Natural killer cell (primary cell): ENCODE measurements around the gene PDGFRB. TPM values are rescaled to one million over a fixed set of nuclear protein-coding genes. Genes with fewer than 3 reads are reported as not detected.

ENCODE experiments used
- ATAC-seq, 3 donors: fragments of 150-1000 bp in 2 of 3; fragments of 200-7000 bp in 1 of 3; cut with Tn5 transposase; 1 replicate in 1 of 3; 2 replicates in 2 of 3; pipeline ENCODE4 v1.10.0; 2021; ENCODE audit warnings: mild to moderate bottlenecking in 2 of 3, moderate library complexity in 2 of 3
- DNase-seq, 2 donors: peaks; one replicate each; pipeline versions ENCODE4 v3.0.0 to v3.0.0-alpha.2; 2013 to 2021; ENCODE audit warnings: mixed read lengths in 1 of 2
- H3K27ac ChIP-seq: one replicate; pipeline ENCODE4 v1.5.1; 2013; ENCODE audit warnings: mild to moderate bottlenecking, low read length
- H3K27me3 ChIP-seq: one replicate; pipeline ENCODE4 v1.6.1; 2013; ENCODE audit warnings: low read length; ENCODE audit not compliant: control insufficient read depth, insufficient read depth
- H3K36me3 ChIP-seq: one replicate; pipeline ENCODE4 v1.6.1; 2013; ENCODE audit warnings: low read length; ENCODE audit not compliant: control insufficient read depth, insufficient read depth
- H3K4me1 ChIP-seq: one replicate; pipeline ENCODE4 v1.6.1; 2013; ENCODE audit warnings: low read length; ENCODE audit not compliant: control insufficient read depth, insufficient read depth
- H3K4me3 ChIP-seq: one replicate; pipeline ENCODE4 v1.5.1; 2013; ENCODE audit warnings: low read length
- H3K9me3 ChIP-seq: one replicate; pipeline ENCODE4 v1.6.1; 2013; ENCODE audit warnings: low read length; ENCODE audit not compliant: control insufficient read depth, insufficient read depth
- H3K27ac Mint-ChIP-seq, 2 donors: one replicate each; pipeline ENCODE4 v1.8.0; 2022; ENCODE audit warnings: mild to moderate bottlenecking in 2 of 2, mixed read lengths in 2 of 2, moderate library complexity in 1 of 2
- H3K27me3 Mint-ChIP-seq, 2 donors: one replicate each; pipeline ENCODE4 v1.8.0; 2022; ENCODE audit warnings: low read depth in 2 of 2, mixed read lengths in 2 of 2
- H3K36me3 Mint-ChIP-seq: one replicate; pipeline ENCODE4 v1.8.0; 2022; ENCODE audit warnings: mixed read lengths
- H3K4me1 Mint-ChIP-seq, 2 donors: one replicate each; pipeline ENCODE4 v1.8.0; 2022; ENCODE audit warnings: mixed read lengths in 2 of 2
- H3K4me3 Mint-ChIP-seq: one replicate; pipeline ENCODE4 v1.8.0; 2022; ENCODE audit warnings: mild to moderate bottlenecking, moderate library complexity, mixed read lengths
- H3K9me3 Mint-ChIP-seq, 2 donors: one replicate each; pipeline ENCODE4 v1.8.0; 2022; ENCODE audit warnings: mixed read lengths in 2 of 2
- WGBS: methylation state at CpG from one replicate; pipeline ENCODE4 v1.1.7; 2013; ENCODE audit warnings: missing lambda C conversion rate; ENCODE audit not compliant: insufficient coverage; 5-methylcytosine and 5-hydroxymethylcytosine counted together
- intact Hi-C: fragments of 100-400 bp; cut with micrococcal nuclease; formaldehyde crosslinking; loops from one replicate; pipeline ENCODE4 v1.14.2; 2022
- total RNA-seq, 4 donors: library from RNA; stranded (reverse); fragments of 120-200 nt in 1 of 4; gene quantifications; one replicate each; pipeline versions ENCODE4 v1.2.3 to v1.2.4, GENCODE V29; 2013 to 2022
- TF ChIP-seq, protein P1 (sequence below): fragments of 200-600 bp; IDR thresholded peaks from one replicate; pipeline ENCODE4 v1.8.0; 2022; ENCODE audit warnings: antibody characterized with exemption

PDGFRB gene
- total RNA-seq, 3 donors from 2014 or later (not counting 1 experiment from before 2014, with no cell fraction given): 44.8 to 93.1 (median 61.6) TPM

DNA sequence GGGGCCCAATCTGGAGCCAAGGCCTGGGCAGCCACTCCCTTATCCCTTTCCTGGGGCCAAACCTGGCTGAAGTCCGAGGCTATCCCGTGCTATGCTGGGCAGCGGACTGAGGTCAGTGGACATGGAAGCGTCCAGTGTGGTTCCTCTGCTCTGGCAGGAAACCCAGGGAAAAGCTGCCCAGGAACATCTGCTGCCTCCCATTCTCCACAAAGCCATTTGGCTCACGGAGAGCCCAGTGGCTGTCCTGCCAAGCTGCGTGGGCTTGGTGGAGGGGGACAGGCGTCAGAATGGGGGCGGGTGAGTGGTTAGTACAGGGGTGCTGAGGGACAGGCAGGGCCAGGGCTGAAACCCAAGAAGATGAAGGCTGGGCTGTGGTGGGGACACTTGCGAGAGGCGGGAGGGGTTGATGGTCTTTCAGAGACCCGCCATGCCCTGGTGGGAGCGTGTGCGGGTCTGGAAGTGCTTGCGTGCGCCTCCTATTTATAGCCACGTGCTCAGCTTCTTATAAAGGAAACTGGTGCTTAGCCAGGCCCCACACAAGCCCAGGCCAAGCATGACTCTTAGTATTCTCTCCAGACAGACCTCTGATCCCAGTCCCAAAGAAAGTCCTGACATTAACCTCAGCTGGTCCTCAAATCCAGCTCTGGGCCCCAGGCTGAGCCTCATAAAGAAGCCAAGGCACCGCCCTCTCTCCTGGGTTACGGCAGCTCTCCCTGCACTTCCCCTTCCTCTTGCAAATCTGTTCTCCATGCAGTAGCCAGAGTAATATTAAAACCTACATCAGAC lies 24.8 kb upstream of the PDGFRB start:
- 74% methylated on average over 18 of the region's 18 CpGs for whole genome bisulfite sequencing
- Mint-ChIP-seq H3K9me3 (no peaks in the 10 kb centered on the region), H3K4me1 (no peaks in the 10 kb centered on the region), H3K36me3 (no peaks in the 10 kb centered on the region), H3K27me3 (peaks cover 7 to 9% of the 10 kb centered on the region in 2 donors), H3K4me3 (no peak overlapping the region), H3K27ac (no peak overlapping the region)
- Histone ChIP-seq H3K27me3 (no peaks in the 10 kb centered on the region), H3K36me3 (no peaks in the 10 kb centered on the region), H3K4me3 (no peak overlapping the region), H3K27ac (no peak overlapping the region), H3K9me3 (no peaks in the 10 kb centered on the region), H3K4me1 (no peaks in the 10 kb centered on the region)
- intact Hi-C loops: no loop called here
- DNase-seq (no peak), ATAC-seq (no peak)
- TF ChIP-seq, protein P1, sequence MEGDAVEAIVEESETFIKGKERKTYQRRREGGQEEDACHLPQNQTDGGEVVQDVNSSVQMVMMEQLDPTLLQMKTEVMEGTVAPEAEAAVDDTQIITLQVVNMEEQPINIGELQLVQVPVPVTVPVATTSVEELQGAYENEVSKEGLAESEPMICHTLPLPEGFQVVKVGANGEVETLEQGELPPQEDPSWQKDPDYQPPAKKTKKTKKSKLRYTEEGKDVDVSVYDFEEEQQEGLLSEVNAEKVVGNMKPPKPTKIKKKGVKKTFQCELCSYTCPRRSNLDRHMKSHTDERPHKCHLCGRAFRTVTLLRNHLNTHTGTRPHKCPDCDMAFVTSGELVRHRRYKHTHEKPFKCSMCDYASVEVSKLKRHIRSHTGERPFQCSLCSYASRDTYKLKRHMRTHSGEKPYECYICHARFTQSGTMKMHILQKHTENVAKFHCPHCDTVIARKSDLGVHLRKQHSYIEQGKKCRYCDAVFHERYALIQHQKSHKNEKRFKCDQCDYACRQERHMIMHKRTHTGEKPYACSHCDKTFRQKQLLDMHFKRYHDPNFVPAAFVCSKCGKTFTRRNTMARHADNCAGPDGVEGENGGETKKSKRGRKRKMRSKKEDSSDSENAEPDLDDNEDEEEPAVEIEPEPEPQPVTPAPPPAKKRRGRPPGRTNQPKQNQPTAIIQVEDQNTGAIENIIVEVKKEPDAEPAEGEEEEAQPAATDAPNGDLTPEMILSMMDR: no peak

DNA sequence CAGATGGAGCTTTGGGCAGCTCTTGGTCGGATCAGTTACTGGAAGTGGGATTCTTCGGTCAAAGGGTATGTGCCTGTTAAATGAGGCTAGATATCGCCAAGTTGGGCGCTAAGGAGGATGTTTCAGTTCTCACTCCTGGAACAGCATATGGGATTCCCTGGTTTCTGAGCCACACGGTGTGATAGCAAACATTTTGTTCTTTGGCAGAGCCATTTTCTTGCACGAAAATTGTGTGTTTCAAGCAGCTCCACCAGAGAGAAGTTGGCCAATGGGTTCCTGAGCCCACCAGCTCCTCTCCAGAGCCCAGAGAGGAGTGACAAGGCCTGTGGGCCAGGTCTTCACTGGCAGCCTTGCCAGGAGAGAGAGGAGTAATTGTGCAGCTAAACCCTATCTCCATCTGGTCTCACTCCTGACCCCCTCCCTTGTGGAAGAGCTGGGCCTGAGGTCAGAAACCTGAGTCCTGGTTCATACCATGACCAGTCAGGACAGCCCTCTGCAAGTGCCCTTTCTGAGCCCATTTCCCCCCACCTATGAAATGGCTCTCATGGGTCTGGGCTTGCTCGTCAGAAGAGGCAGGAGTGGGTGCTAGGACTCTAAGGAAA lies 23.5 kb upstream of the PDGFRB start:
- H3K4me1 Mint-ChIP-seq: no peaks in the 10 kb centered on the region
- H3K27me3 Mint-ChIP-seq: peaks cover 7 to 9% of the 10 kb centered on the region in 2 donors
- no peaks in the 10 kb centered on the region for H3K36me3 Mint-ChIP-seq
- H3K27ac Mint-ChIP-seq: no peak overlapping the region
- WGBS: 88% methylated on average over 7 of the region's 7 CpGs
- intact Hi-C loops: no loop called here
- no peak overlapping the region for H3K27ac ChIP-seq
- H3K4me3 ChIP-seq: no peak overlapping the region
- ATAC-seq: no peak
- no peak for DNase-seq
- TF ChIP-seq, protein P1: no peak
- no peaks in the 10 kb centered on the region for H3K9me3 Mint-ChIP-seq
- H3K36me3 ChIP-seq: no peaks in the 10 kb centered on the region
- no peaks in the 10 kb centered on the region for H3K4me1 ChIP-seq
- no peaks in the 10 kb centered on the region for H3K27me3 ChIP-seq
- H3K4me3 Mint-ChIP-seq: no peak overlapping the region
- no peaks in the 10 kb centered on the region for H3K9me3 ChIP-seq

DNA sequence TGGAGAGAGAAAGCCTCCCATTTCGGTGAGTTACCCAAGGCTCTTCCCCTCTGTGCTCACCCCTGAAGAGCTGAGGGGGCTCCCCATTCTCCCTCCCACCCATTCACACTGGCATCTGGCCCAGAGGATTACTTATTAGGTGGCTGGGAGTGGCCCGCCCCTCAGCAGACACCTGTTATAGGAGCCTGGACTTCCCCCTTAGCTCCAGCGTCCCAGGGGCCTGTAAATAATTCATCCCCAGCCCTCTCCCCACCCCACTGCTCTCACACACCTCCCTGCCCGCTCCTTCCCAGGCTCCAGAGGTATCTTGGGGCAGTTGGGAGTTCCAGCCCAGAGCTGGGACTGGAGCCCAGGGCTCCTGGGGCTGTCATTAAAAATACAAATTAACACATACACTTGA lies 22.6 kb upstream of the PDGFRB start:
- H3K27ac ChIP-seq: no peak overlapping the region
- H3K4me1 ChIP-seq: no peaks in the 10 kb centered on the region
- H3K4me1 Mint-ChIP-seq: no peaks in the 10 kb centered on the region
- H3K4me3 Mint-ChIP-seq: no peak overlapping the region
- no peaks in the 10 kb centered on the region for H3K36me3 Mint-ChIP-seq
- DNase-seq (no peak), ATAC-seq (no peak)
- 62% methylated on average over 3 of the region's 4 CpGs for WGBS
- no peak overlapping the region for H3K27ac Mint-ChIP-seq
- H3K9me3 ChIP-seq: no peaks in the 10 kb centered on the region
- intact Hi-C loops: no loop called here
- H3K27me3 Mint-ChIP-seq: peaks cover 12 to 14% of the 10 kb centered on the region in 2 donors
- no peaks in the 10 kb centered on the region for H3K9me3 Mint-ChIP-seq
- no peaks in the 10 kb centered on the region for H3K27me3 ChIP-seq
- no peaks in the 10 kb centered on the region for H3K36me3 ChIP-seq
- TF ChIP-seq, protein P1: no peak
- no peak overlapping the region for H3K4me3 ChIP-seq
